GM21825 (cell line): ENCODE data around the gene B3GALNT2.
A peak's percentile ranks its signal among the peaks of the same experiment; 100 is the strongest.
"Not testable (repeated sequence)": the region's sequence is repeated elsewhere in the genome, so short reads cannot be mapped to it uniquely, and the experiment has no call there.

Experiments used
- ATAC-seq: cut with Tn5 transposase; IDR thresholded peaks from one replicate; pipeline ENCODE4 v1.9.1; 2021; ENCODE audit warnings: mild to moderate bottlenecking, moderate library complexity; ENCODE audit not compliant: unreplicated experiment

Gene B3GALNT2

GRCh38 chr1:235504494-235505222 lies 406 bp upstream of the B3GALNT2 start:
- peak; percentile 79 for ATAC-seq

GRCh38 chr1:235503403-235504121 lies 690 bp downstream of the B3GALNT2 start:
- peak; percentile 5 for ATAC-seq

GRCh38 chr1:235502601-235503402 lies 1.4 kb downstream of the B3GALNT2 start:
- no peak for ATAC-seq

GRCh38 chr1:235500971-235501540 lies 3.2 kb downstream of the B3GALNT2 start:
- ATAC-seq, result no peak

- no peak for ATAC-seq
Observed at GRCh38 chr1:235495551-235495950, 8.7 kb downstream of the B3GALNT2 start.

GRCh38 chr1:235495030-235495429 lies 9.2 kb downstream of the B3GALNT2 start:
- ATAC-seq, result no peak

GRCh38 chr1:235494531-235494930 lies 9.7 kb downstream of the B3GALNT2 start:
- ATAC-seq, result no peak

GRCh38 chr1:235491644-235492043 lies 12.6 kb downstream of the B3GALNT2 start:
- ATAC-seq, result no peak

- ATAC-seq, result no peak
Observed at GRCh38 chr1:235486321-235486720, 17.9 kb downstream of the B3GALNT2 start.

GRCh38 chr1:235485558-235485957 lies 18.7 kb downstream of the B3GALNT2 start:
- no peak for ATAC-seq

- ATAC-seq, result no peak
Observed at GRCh38 chr1:235483090-235483489, 21.2 kb downstream of the B3GALNT2 start.

GRCh38 chr1:235473806-235474205 lies 30.4 kb downstream of the B3GALNT2 start:
- ATAC-seq, result no peak

- no peak for ATAC-seq
Observed at GRCh38 chr1:235470741-235471439, 33.4 kb downstream of the B3GALNT2 start.

GRCh38 chr1:235469897-235470296 lies 34.4 kb downstream of the B3GALNT2 start:
- ATAC-seq, result not testable (repeated sequence)

- ATAC-seq, result no peak
Observed at GRCh38 chr1:235468970-235469369, 35.3 kb downstream of the B3GALNT2 start.

- ATAC-seq, result no peak
Observed at GRCh38 chr1:235468004-235468403, 36.2 kb downstream of the B3GALNT2 start.

- no peak for ATAC-seq
Observed at GRCh38 chr1:235465066-235465465, 39.2 kb downstream of the B3GALNT2 start.

- not testable (repeated sequence) for ATAC-seq
Observed at GRCh38 chr1:235462832-235463231, 41.4 kb downstream of the B3GALNT2 start.

GRCh38 chr1:235461954-235462353 lies 42.3 kb downstream of the B3GALNT2 start:
- ATAC-seq, result no peak

GRCh38 chr1:235460770-235461169 lies 43.5 kb downstream of the B3GALNT2 start:
- ATAC-seq, result no peak

GRCh38 chr1:235457856-235458255 lies 46.4 kb downstream of the B3GALNT2 start:
- not testable (repeated sequence) for ATAC-seq
